T-cell (primary cell): ENCODE data around the gene FAM20C. TPM values are rescaled to one million over a fixed set of nuclear protein-coding genes. Genes with fewer than 3 reads are reported as not detected.

ENCODE experiments used
- ATAC-seq, 4 experiments: fragments of 200-7000 bp in 3 of 4; fragments of 150-1000 bp in 1 of 4; cut with Tn5 transposase; replicated peaks in 1 of 4; 1 replicate in 3 of 4; 2 replicates in 1 of 4; pipeline ENCODE4 v1.10.0; 2021; ENCODE audit warnings: moderate library complexity in 3 of 4, mild to moderate bottlenecking in 2 of 4, moderate number of reproducible peaks in 1 of 4
- CTCF ChIA-PET, 2 donors: fragments of 300-600 bp; sonication (Branson Sonifier 250); formaldehyde crosslinking; loops; one replicate each; lab custom pipeline; 2022; ENCODE audit warnings: antibody characterized with exemption in 2 of 2; lab: Charles Lee
- POLR2A ChIA-PET, 2 donors: fragments of 300-600 bp; sonication (Branson Sonifier 250); formaldehyde crosslinking; loops; one replicate each; lab custom pipeline; 2022; ENCODE audit warnings: antibody characterized with exemption in 2 of 2; lab: Charles Lee
- DNase-seq, 35 experiments: peaks; one replicate each; pipeline versions ENCODE4 v3.0.0 to v3.0.0-alpha.2; 2013 to 2023
- H3K27ac ChIP-seq: one replicate; pipeline ENCODE4 v1.5.1; 2013; ENCODE audit warnings: low read length
- H3K27me3 ChIP-seq, 2 experiments: replicated peaks in 1 of 2; 1 replicate in 1 of 2; 2 replicates in 1 of 2; pipeline versions ENCODE4 v1.6.1 to v1.7.0; 2013; ENCODE audit warnings: low read length in 1 of 2, mixed read lengths in 1 of 2; ENCODE audit not compliant: control insufficient read depth in 2 of 2, insufficient read depth in 2 of 2; ENCODE audit errors: extremely low read depth in 1 of 2
- H3K36me3 ChIP-seq, 2 donors: 1 replicate in 1 of 2; 2 replicates in 1 of 2; pipeline versions ENCODE4 v1.6.1 to v1.7.0; 2013; ENCODE audit warnings: low read length in 1 of 2; ENCODE audit not compliant: control insufficient read depth in 2 of 2, insufficient read depth in 1 of 2; ENCODE audit errors: extremely low read depth in 1 of 2
- H3K4me1 ChIP-seq, 2 experiments: 1 replicate in 1 of 2; 2 replicates in 1 of 2; pipeline versions ENCODE4 v1.6.1 to v1.7.0; 2013; ENCODE audit warnings: low read length in 2 of 2, mixed read lengths in 1 of 2; ENCODE audit not compliant: insufficient read depth in 2 of 2, control insufficient read depth in 1 of 2; ENCODE audit errors: extremely low read depth in 1 of 2
- H3K4me3 ChIP-seq, 2 donors: 1 replicate in 1 of 2; 2 replicates in 1 of 2; pipeline versions ENCODE4 v1.5.1 to v1.7.0; 2013; ENCODE audit warnings: mild to moderate bottlenecking in 2 of 2, low read length in 1 of 2, moderate library complexity in 1 of 2; ENCODE audit not compliant: control insufficient read depth in 1 of 2; ENCODE audit errors: extremely low read depth in 1 of 2
- H3K9me3 ChIP-seq: 2 replicates; pipeline ENCODE4 v1.7.0; 2013
- H3K27ac Mint-ChIP-seq, 2 donors: one replicate each; pipeline ENCODE4 v1.8.0; 2020 to 2021; ENCODE audit warnings: mild to moderate bottlenecking in 2 of 2, mixed read lengths in 2 of 2
- H3K27me3 Mint-ChIP-seq, 2 donors: one replicate each; pipeline ENCODE4 v1.8.0; 2021 to 2022; ENCODE audit warnings: mixed read lengths in 2 of 2
- H3K36me3 Mint-ChIP-seq: one replicate; pipeline ENCODE4 v1.8.0; 2021; ENCODE audit warnings: mixed read lengths
- H3K4me1 Mint-ChIP-seq, 3 donors: one replicate each; pipeline ENCODE4 v1.8.0; 2020 to 2022; ENCODE audit warnings: mixed read lengths in 3 of 3, mild to moderate bottlenecking in 1 of 3
- H3K4me3 Mint-ChIP-seq, 3 donors: one replicate each; pipeline ENCODE4 v1.8.0; 2020 to 2022; ENCODE audit warnings: mild to moderate bottlenecking in 3 of 3, mixed read lengths in 3 of 3, moderate library complexity in 3 of 3
- H3K9me3 Mint-ChIP-seq, 3 donors: one replicate each; pipeline ENCODE4 v1.8.0; 2020 to 2022; ENCODE audit warnings: mixed read lengths in 3 of 3
- WGBS: methylation state at CpG from one replicate; pipeline ENCODE4 v1.1.5; 2013; ENCODE audit warnings: missing lambda C conversion rate; ENCODE audit not compliant: insufficient coverage; 5-methylcytosine and 5-hydroxymethylcytosine counted together
- total RNA-seq, 35 experiments: library from RNA in 6 of 35; stranded (reverse) in 6 of 35; fragments of 120-200 nt in 1 of 35; gene quantifications; one replicate each; pipeline versions ENCODE4 v1.2.1 to v1.2.4 and lab custom pipeline; 2013 to 2026

Gene FAM20C
- total RNA-seq, 5 donors from 2014 or later (not counting 1 experiment from before 2014, with no cell fraction given) = 0.18 to 2.0 (median 1.2) TPM

- H3K9me3 ChIP-seq = no peaks in the 10 kb centered on the region
- H3K4me3 ChIP-seq = no peak overlapping the region
- no peaks in the 10 kb centered on the region for H3K36me3 ChIP-seq
- H3K27ac ChIP-seq = no peak overlapping the region
- ChIA-PET POLR2A (no interaction called here), CTCF (no interaction called here)
- WGBS = 86% methylated on average over 28 of the region's 28 CpGs
- no peak overlapping the region for H3K4me3 Mint-ChIP-seq
- no peaks in the 10 kb centered on the region for H3K4me1 Mint-ChIP-seq
- peaks cover 0 to 11% of the 10 kb centered on the region in 2 experiments for H3K27me3 ChIP-seq
- H3K27me3 Mint-ChIP-seq = peaks cover 0 to 6% of the 10 kb centered on the region in 2 donors
- DNase-seq = no peak
- H3K27ac Mint-ChIP-seq = no peak overlapping the region
- no peaks in the 10 kb centered on the region for H3K9me3 Mint-ChIP-seq
- H3K36me3 Mint-ChIP-seq = no peaks in the 10 kb centered on the region
- H3K4me1 ChIP-seq = no peaks in the 10 kb centered on the region
- no peak for ATAC-seq
These were observed 26.7 kb downstream of the FAM20C start for GRCh38 chr7:218896-219580.

GRCh38 chr7:219581-220150 lies 27.3 kb downstream of the FAM20C start:
- H3K27me3 ChIP-seq = peaks cover 0 to 11% of the 10 kb centered on the region in 2 experiments
- no peaks in the 10 kb centered on the region for H3K36me3 ChIP-seq
- POLR2A ChIA-PET = no interaction called here
- no peaks in the 10 kb centered on the region for H3K9me3 ChIP-seq
- 87% methylated on average over 7 of the region's 9 CpGs for WGBS
- H3K27ac ChIP-seq = no peak overlapping the region
- CTCF ChIA-PET = no interaction called here
- Mint-ChIP-seq H3K9me3 (no peaks in the 10 kb centered on the region), H3K4me3 (no peak overlapping the region), H3K27me3 (peaks cover 0 to 4% of the 10 kb centered on the region in 2 donors), H3K36me3 (no peaks in the 10 kb centered on the region), H3K4me1 (no peaks in the 10 kb centered on the region), H3K27ac (no peak overlapping the region)
- no peak overlapping the region for H3K4me3 ChIP-seq
- no peaks in the 10 kb centered on the region for H3K4me1 ChIP-seq
- ATAC-seq (no peak), DNase-seq (no peak)

- H3K36me3 ChIP-seq = no peaks in the 10 kb centered on the region
- no peak overlapping the region for H3K27ac ChIP-seq
- no peaks in the 10 kb centered on the region for H3K4me1 ChIP-seq
- no peak overlapping the region for H3K4me3 ChIP-seq
- 69% methylated on average over 28 of the region's 28 CpGs for WGBS
- DNase-seq (no peak), ATAC-seq (no peak)
- peaks cover 0 to 2% of the 10 kb centered on the region in 2 donors for H3K27me3 Mint-ChIP-seq
- no peaks in the 10 kb centered on the region for H3K36me3 Mint-ChIP-seq
- peaks cover 0 to 11% of the 10 kb centered on the region in 2 experiments for H3K27me3 ChIP-seq
- H3K4me1 Mint-ChIP-seq = no peaks in the 10 kb centered on the region
- no peaks in the 10 kb centered on the region for H3K9me3 ChIP-seq
- no peak overlapping the region for H3K27ac Mint-ChIP-seq
- ChIA-PET POLR2A (no interaction called here), CTCF (no interaction called here)
- no peak overlapping the region for H3K4me3 Mint-ChIP-seq
- H3K9me3 Mint-ChIP-seq = no peaks in the 10 kb centered on the region
These were observed 27.9 kb downstream of the FAM20C start for GRCh38 chr7:220151-220841.

- H3K36me3 ChIP-seq = no peaks in the 10 kb centered on the region
- POLR2A ChIA-PET = no interaction called here
- Mint-ChIP-seq H3K27ac (no peak overlapping the region), H3K4me1 (no peaks in the 10 kb centered on the region), H3K36me3 (no peaks in the 10 kb centered on the region), H3K4me3 (no peak overlapping the region), H3K27me3 (peaks cover 0 to 2% of the 10 kb centered on the region in 2 donors), H3K9me3 (no peaks in the 10 kb centered on the region)
- H3K4me1 ChIP-seq = no peaks in the 10 kb centered on the region
- no peak overlapping the region for H3K4me3 ChIP-seq
- DNase-seq = no peak
- 81% methylated on average over 13 of the region's 15 CpGs for WGBS
- H3K27me3 ChIP-seq = peaks cover 0 to 11% of the 10 kb centered on the region in 2 experiments
- ATAC-seq = no peak
- no peaks in the 10 kb centered on the region for H3K9me3 ChIP-seq
- no peak overlapping the region for H3K27ac ChIP-seq
- CTCF ChIA-PET = no interaction called here
These were observed 29.8 kb downstream of the FAM20C start for GRCh38 chr7:221978-222715.

GRCh38 chr7:222716-223041 lies 30.3 kb downstream of the FAM20C start:
- Histone ChIP-seq H3K36me3 (no peaks in the 10 kb centered on the region), H3K4me3 (no peak overlapping the region), H3K9me3 (no peaks in the 10 kb centered on the region), H3K27me3 (peaks cover 0 to 11% of the 10 kb centered on the region in 2 experiments), H3K27ac (no peak overlapping the region), H3K4me1 (no peaks in the 10 kb centered on the region)
- Mint-ChIP-seq H3K27ac (no peak overlapping the region), H3K4me3 (no peak overlapping the region), H3K36me3 (no peaks in the 10 kb centered on the region), H3K4me1 (no peaks in the 10 kb centered on the region), H3K9me3 (no peaks in the 10 kb centered on the region), H3K27me3 (peaks cover 0 to 2% of the 10 kb centered on the region in 2 donors)
- ChIA-PET POLR2A (no interaction called here), CTCF (no interaction called here)
- 82% methylated on average over 10 of the region's 10 CpGs for WGBS
- DNase-seq (no peak), ATAC-seq (no peak)

GRCh38 chr7:223118-223800 lies 30.9 kb downstream of the FAM20C start:
- H3K27me3 ChIP-seq = peaks cover 0 to 13% of the 10 kb centered on the region in 2 experiments
- no peak overlapping the region for H3K4me3 ChIP-seq
- WGBS = 90% methylated on average over 33 of the region's 34 CpGs
- DNase-seq (no peak), ATAC-seq (no peak)
- ChIA-PET POLR2A (no interaction called here), CTCF (no interaction called here)
- Mint-ChIP-seq H3K36me3 (no peaks in the 10 kb centered on the region), H3K9me3 (no peaks in the 10 kb centered on the region), H3K27ac (no peak overlapping the region), H3K4me1 (no peaks in the 10 kb centered on the region), H3K4me3 (no peak overlapping the region), H3K27me3 (peaks cover 0 to 2% of the 10 kb centered on the region in 2 donors)
- H3K9me3 ChIP-seq = no peaks in the 10 kb centered on the region
- no peaks in the 10 kb centered on the region for H3K4me1 ChIP-seq
- H3K27ac ChIP-seq = no peak overlapping the region
- H3K36me3 ChIP-seq = no peaks in the 10 kb centered on the region
